K562 (cell line): Measurements from ENCODE around the gene LENEP. TPM values are rescaled to one million over a fixed set of nuclear protein-coding genes. Genes with fewer than 3 reads are reported as not detected.
A peak's percentile ranks its signal among the peaks of the same experiment; 100 is the strongest.

ENCODE experiments used
- ADNP ChIP-seq: fragments of 200-800 bp; sonication (Bioruptor generic); IDR thresholded peaks from 2 replicates; pipeline ENCODE4 v1.6.1; 2016; ENCODE audit warnings: missing genetic modification characterization, missing compliant biosample characterization
- CHD1 ChIP-seq: fragments of 200-600 bp; sonication (generic); IDR thresholded peaks from one replicate; pipeline ENCODE4 v1.6.1; 2012; ENCODE audit warnings: mild to moderate bottlenecking, moderate library complexity, low read length, inconsistent platforms
- CHD4 ChIP-seq: fragments of 200-600 bp; sonication (generic); IDR thresholded peaks from 3 replicates; pipeline ENCODE4 v1.6.1; 2012; ENCODE audit warnings: low read depth, mild to moderate bottlenecking, mixed read lengths, low read length, inconsistent platforms; ENCODE audit not compliant: insufficient read depth, insufficient replicate concordance, poor library complexity, severe bottlenecking
- COPS2 ChIP-seq: fragments of 450-650 bp; conservative IDR thresholded peaks from 2 replicates; pipeline ENCODE4 v1.6.1; 2016; ENCODE audit warnings: mild to moderate bottlenecking, moderate library complexity
- CTBP1 ChIP-seq: fragments of 450-650 bp; IDR thresholded peaks from 2 replicates; pipeline ENCODE4 v1.6.1; 2016; ENCODE audit warnings: borderline replicate concordance
- DPF2 ChIP-seq: fragments of 450-650 bp; IDR thresholded peaks from 2 replicates; pipeline ENCODE4 v1.6.1; 2016
- MYC ChIP-seq, 2 experiments: fragments of 250-450 bp in 1 of 2; sonication (Bioruptor Pico) in 1 of 2; IDR thresholded peaks; 2 replicates each; pipeline versions ENCODE4 v1.5.1 to v1.6.1; 2012 to 2021; ENCODE audit warnings: low read depth in 2 of 2, borderline replicate concordance in 1 of 2, improper control_type of control experiment in 1 of 2, low read length in 1 of 2, mild to moderate bottlenecking in 1 of 2, moderate library complexity in 1 of 2
- NR2F6 ChIP-seq: fragments of 450-650 bp; formaldehyde crosslinking; IDR thresholded peaks from 2 replicates; pipeline ENCODE4 v1.4.0; 2020; ENCODE audit warnings: mild to moderate bottlenecking
- NRF1 ChIP-seq, 2 experiments: fragments of 450-650 bp; IDR thresholded peaks in 1 of 2; conservative IDR thresholded peaks in 1 of 2; 2 replicates each; pipeline ENCODE4 v1.6.1; 2014; ENCODE audit warnings: mild to moderate bottlenecking in 2 of 2
- RFX5 ChIP-seq: IDR thresholded peaks from 2 replicates; pipeline ENCODE4 v1.6.1; 2011; ENCODE audit warnings: low read depth, mild to moderate bottlenecking, improper control_type of control experiment, low read length
- SIN3A ChIP-seq, 2 experiments: fragments of 150-350 bp in 1 of 2; IDR thresholded peaks; 2 replicates each; pipeline ENCODE4 v1.6.1; 2011 to 2016; ENCODE audit warnings: borderline replicate concordance in 2 of 2, low read depth in 2 of 2, low read length in 2 of 2, mild to moderate bottlenecking in 2 of 2, moderate library complexity in 2 of 2; ENCODE audit not compliant: control insufficient read depth in 1 of 2
- SRSF3 ChIP-seq: fragments of 200-400 bp; formaldehyde crosslinking; IDR thresholded peaks from 2 replicates; pipeline ENCODE4 v1.6.1; 2016; ENCODE audit warnings: mild to moderate bottlenecking, low read length, moderate library complexity; ENCODE audit not compliant: insufficient read depth
- TEAD4 ChIP-seq, 2 experiments: sonication (generic) in 1 of 2; formaldehyde crosslinking in 1 of 2; IDR thresholded peaks; 2 replicates each; pipeline versions ENCODE4 v1.6.1 to v1.8.0; 2012 to 2022; ENCODE audit warnings: borderline replicate concordance in 1 of 2, inconsistent platforms in 1 of 2, low read length in 1 of 2, mild to moderate bottlenecking in 1 of 2, missing genetic modification reagents in 1 of 2
- ZEB2 ChIP-seq: fragments of 450-650 bp; IDR thresholded peaks from 2 replicates; pipeline ENCODE4 v1.6.1; 2016
- ZNF197 ChIP-seq: fragments of 200-800 bp; sonication (Bioruptor generic); IDR thresholded peaks from 2 replicates; pipeline ENCODE4 v1.6.1; 2016; ENCODE audit warnings: low read depth, missing genetic modification characterization, missing compliant biosample characterization
- ZNF311 ChIP-seq: fragments of 250-450 bp; sonication (Bioruptor Pico); IDR thresholded peaks from 2 replicates; pipeline ENCODE4 v1.4.0; 2020; ENCODE audit warnings: mild to moderate bottlenecking, moderate library complexity
- ZNF316 ChIP-seq: fragments of 450-650 bp; IDR thresholded peaks from 2 replicates; pipeline ENCODE4 v1.6.1; 2016
- ZNF584 ChIP-seq: fragments of 200-800 bp; sonication (Bioruptor generic); IDR thresholded peaks from 2 replicates; pipeline ENCODE4 v1.6.1; 2016; ENCODE audit warnings: low read depth, mild to moderate bottlenecking, missing genetic modification characterization, missing compliant biosample characterization
- polyA plus RNA-seq, 8 experiments: library from polyadenylated mRNA; depleted of rRNA in 4 of 8; stranded (reverse) in 5 of 8; unstranded in 3 of 8; fragments of >200 nt; fragmentation: Nextera tagmentation in 2 of 8; fragmentation: Illumina TruSeq in 1 of 8; extraction: Ambion mirVana in 2 of 8; extraction: Trizol in 1 of 8; gene quantifications; 2 replicates each; pipeline versions ENCODE4 v1.2.1 to v1.2.3, GENCODE V29; 2011 to 2014; ENCODE audit warnings: inconsistent platforms in 1 of 8, missing spikeins in 1 of 8
- total RNA-seq, 7 experiments: library from RNA; depleted of rRNA in 6 of 7; stranded (reverse); fragments of >200 nt in 6 of 7; fragmentation: Illumina TruSeq in 2 of 7; extraction: Trizol in 2 of 7; gene quantifications; 2 replicates each; pipeline versions ENCODE4 v1.2.1 to v1.2.3, GENCODE V29; 2011 to 2021; ENCODE audit warnings: low replicate concordance in 1 of 7
- TF ChIP-seq, protein P1 (sequence below): fragments of 250-450 bp; sonication (Bioruptor Pico); IDR thresholded peaks from 2 replicates; pipeline ENCODE4 v1.8.0; 2021; ENCODE audit warnings: borderline replicate concordance, mild to moderate bottlenecking, moderate library complexity; ENCODE audit not compliant: poor library complexity, severe bottlenecking
- TF ChIP-seq, protein P2 (sequence below): fragments of 450-650 bp; IDR thresholded peaks from 2 replicates; pipeline ENCODE4 v1.6.1; 2017; ENCODE audit warnings: antibody characterized with exemption, mild to moderate bottlenecking
- TF ChIP-seq, protein P3 (sequence below): fragments of 450-650 bp; conservative IDR thresholded peaks from 2 replicates; pipeline ENCODE4 v1.6.1; 2016; ENCODE audit warnings: missing genetic modification characterization, low read depth, mild to moderate bottlenecking, missing compliant biosample characterization, moderate library complexity

The LENEP gene
- total and polyA plus RNA-seq, 9 of the 15 experiments (the other 6 are each of a cell fraction or from before 2014, with no cell fraction given) = 0.23 to 0.87 (median 0.67) TPM; not detected in 5

DNA sequence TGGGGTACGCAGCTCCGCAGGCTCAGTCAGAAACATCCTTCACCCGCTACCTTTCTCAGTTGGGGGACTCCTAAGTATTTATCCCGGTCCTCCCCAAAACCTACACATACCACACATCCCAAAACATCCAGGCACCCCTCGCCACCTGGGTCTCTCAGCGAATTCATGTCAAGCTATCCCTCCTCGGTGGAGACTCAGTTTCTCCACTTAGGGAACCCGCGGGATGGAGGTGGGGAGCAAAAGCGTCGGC, 8.0 kb downstream of the LENEP start (continued):
- TF ChIP-seq CHD4 = peak; percentile 67
- TF ChIP-seq COPS2 = no peak
- TF ChIP-seq, protein P1, sequence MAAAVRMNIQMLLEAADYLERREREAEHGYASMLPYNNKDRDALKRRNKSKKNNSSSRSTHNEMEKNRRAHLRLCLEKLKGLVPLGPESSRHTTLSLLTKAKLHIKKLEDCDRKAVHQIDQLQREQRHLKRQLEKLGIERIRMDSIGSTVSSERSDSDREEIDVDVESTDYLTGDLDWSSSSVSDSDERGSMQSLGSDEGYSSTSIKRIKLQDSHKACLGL = no peak
- TF ChIP-seq ZNF197 (CRISPR knock-in tag) = 0 out of 2 replicates have a peak, but pooled peaks have one; percentile 16
- no peak for TF ChIP-seq DPF2
- 0 out of 2 replicates have a peak, but pooled peaks have one; percentile 9 for TF ChIP-seq TEAD4 (IDR thresholded peaks at IDR 0.05; ENCODE audit: low read length)
- no peak for TF ChIP-seq TEAD4 (CRISPR knock-in tag; IDR thresholded peaks at IDR 0.05; ENCODE audit: borderline replicate concordance)
- TF ChIP-seq CTBP1 = no peak; the same call in 1 of the 2 replicates
- no peak for TF ChIP-seq ADNP (tag)
- TF ChIP-seq MYC (IDR thresholded peaks at IDR 0.05; ENCODE audit: low read depth, low read length) = no peak
- TF ChIP-seq MYC (CRISPR knock-in tag; IDR thresholded peaks at IDR 0.05; ENCODE audit: borderline replicate concordance, low read depth) = no peak
- no peak for TF ChIP-seq ZEB2
- no peak for TF ChIP-seq NR2F6
- no peak for TF ChIP-seq SRSF3
- TF ChIP-seq ZNF311 = no peak
- no peak for TF ChIP-seq RFX5
- 0 out of 4 replicates have a peak, but pooled peaks of 1 of the 2 experiments have one; percentile 5 for TF ChIP-seq NRF1 (conservative IDR thresholded peaks at IDR 0.05 in 1 of 2, IDR thresholded peaks at IDR 0.05 in 1 of 2)
- TF ChIP-seq, protein P2, sequence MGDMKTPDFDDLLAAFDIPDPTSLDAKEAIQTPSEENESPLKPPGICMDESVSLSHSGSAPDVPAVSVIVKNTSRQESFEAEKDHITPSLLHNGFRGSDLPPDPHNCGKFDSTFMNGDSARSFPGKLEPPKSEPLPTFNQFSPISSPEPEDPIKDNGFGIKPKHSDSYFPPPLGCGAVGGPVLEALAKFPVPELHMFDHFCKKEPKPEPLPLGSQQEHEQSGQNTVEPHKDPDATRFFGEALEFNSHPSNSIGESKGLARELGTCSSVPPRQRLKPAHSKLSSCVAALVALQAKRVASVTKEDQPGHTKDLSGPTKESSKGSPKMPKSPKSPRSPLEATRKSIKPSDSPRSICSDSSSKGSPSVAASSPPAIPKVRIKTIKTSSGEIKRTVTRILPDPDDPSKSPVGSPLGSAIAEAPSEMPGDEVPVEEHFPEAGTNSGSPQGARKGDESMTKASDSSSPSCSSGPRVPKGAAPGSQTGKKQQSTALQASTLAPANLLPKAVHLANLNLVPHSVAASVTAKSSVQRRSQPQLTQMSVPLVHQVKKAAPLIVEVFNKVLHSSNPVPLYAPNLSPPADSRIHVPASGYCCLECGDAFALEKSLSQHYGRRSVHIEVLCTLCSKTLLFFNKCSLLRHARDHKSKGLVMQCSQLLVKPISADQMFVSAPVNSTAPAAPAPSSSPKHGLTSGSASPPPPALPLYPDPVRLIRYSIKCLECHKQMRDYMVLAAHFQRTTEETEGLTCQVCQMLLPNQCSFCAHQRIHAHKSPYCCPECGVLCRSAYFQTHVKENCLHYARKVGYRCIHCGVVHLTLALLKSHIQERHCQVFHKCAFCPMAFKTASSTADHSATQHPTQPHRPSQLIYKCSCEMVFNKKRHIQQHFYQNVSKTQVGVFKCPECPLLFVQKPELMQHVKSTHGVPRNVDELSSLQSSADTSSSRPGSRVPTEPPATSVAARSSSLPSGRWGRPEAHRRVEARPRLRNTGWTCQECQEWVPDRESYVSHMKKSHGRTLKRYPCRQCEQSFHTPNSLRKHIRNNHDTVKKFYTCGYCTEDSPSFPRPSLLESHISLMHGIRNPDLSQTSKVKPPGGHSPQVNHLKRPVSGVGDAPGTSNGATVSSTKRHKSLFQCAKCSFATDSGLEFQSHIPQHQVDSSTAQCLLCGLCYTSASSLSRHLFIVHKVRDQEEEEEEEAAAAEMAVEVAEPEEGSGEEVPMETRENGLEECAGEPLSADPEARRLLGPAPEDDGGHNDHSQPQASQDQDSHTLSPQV = no peak
- TF ChIP-seq, protein P3, sequence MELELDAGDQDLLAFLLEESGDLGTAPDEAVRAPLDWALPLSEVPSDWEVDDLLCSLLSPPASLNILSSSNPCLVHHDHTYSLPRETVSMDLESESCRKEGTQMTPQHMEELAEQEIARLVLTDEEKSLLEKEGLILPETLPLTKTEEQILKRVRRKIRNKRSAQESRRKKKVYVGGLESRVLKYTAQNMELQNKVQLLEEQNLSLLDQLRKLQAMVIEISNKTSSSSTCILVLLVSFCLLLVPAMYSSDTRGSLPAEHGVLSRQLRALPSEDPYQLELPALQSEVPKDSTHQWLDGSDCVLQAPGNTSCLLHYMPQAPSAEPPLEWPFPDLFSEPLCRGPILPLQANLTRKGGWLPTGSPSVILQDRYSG = no peak
- TF ChIP-seq CHD1 = peak; percentile 75
- TF ChIP-seq SIN3A (IDR thresholded peaks at IDR 0.05; ENCODE audit: borderline replicate concordance in 2 of 2, control insufficient read depth in 1 of 2, low read depth in 2 of 2, low read length in 2 of 2) = peak in 1 of 2 experiments; percentile 29; a peak in 1 of 4 replicates
- TF ChIP-seq ZNF316 = no peak
- no peak for TF ChIP-seq ZNF584
